Suprapubic skin (tissue), 4 donors: ENCODE data around the gene HNRNPH3.

Experiments used
- POLR2A ChIP-seq, 2 donors: fragments of 450-650 bp; IDR thresholded peaks; one replicate each; pipeline ENCODE4 v1.6.1; 2017; ENCODE audit warnings: antibody characterized with exemption in 2 of 2, mild to moderate bottlenecking in 2 of 2, moderate library complexity in 2 of 2
- POLR2AphosphoS5 ChIP-seq, 3 donors: sonication (generic); formaldehyde crosslinking; IDR thresholded peaks; one replicate each; pipeline ENCODE4 v1.6.1; 2017; ENCODE audit warnings: antibody characterized with exemption in 3 of 3
- TF ChIP-seq, protein P1 (sequence below), 2 donors: fragments of 200-600 bp in 1 of 2; fragments of 450-650 bp in 1 of 2; sonication (generic) in 1 of 2; IDR thresholded peaks; one replicate each; pipeline ENCODE4 v1.5.1; 2016 to 2019; ENCODE audit warnings: antibody characterized with exemption in 2 of 2, mild to moderate bottlenecking in 1 of 2, moderate library complexity in 1 of 2

DNA sequence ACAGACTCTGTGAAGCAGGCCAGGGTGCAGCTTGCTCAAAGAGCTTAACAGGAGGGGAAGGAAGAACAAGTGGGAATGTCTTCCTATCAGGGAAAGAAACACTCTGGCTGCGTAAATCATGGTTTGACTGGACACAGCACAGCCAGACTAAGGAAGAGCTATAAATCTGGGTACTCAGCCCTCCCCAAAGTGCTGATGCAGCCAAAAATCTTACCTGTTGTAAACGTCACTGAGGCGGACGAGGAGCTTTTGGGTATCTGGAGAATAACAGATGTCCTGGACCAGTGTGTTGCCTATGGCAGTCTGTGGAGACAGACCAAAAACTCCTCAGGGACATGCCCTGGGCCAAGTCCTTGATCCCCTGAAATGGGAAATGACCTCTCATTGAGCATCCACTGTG lies 43.1 kb upstream of the HNRNPH3 start:
- TF ChIP-seq, protein P1, sequence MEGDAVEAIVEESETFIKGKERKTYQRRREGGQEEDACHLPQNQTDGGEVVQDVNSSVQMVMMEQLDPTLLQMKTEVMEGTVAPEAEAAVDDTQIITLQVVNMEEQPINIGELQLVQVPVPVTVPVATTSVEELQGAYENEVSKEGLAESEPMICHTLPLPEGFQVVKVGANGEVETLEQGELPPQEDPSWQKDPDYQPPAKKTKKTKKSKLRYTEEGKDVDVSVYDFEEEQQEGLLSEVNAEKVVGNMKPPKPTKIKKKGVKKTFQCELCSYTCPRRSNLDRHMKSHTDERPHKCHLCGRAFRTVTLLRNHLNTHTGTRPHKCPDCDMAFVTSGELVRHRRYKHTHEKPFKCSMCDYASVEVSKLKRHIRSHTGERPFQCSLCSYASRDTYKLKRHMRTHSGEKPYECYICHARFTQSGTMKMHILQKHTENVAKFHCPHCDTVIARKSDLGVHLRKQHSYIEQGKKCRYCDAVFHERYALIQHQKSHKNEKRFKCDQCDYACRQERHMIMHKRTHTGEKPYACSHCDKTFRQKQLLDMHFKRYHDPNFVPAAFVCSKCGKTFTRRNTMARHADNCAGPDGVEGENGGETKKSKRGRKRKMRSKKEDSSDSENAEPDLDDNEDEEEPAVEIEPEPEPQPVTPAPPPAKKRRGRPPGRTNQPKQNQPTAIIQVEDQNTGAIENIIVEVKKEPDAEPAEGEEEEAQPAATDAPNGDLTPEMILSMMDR (IDR thresholded peaks at IDR 0.05), result no peak
- TF ChIP-seq POLR2A (IDR thresholded peaks at IDR 0.05), result no peak
- no peak for TF ChIP-seq POLR2AphosphoS5 (IDR thresholded peaks at IDR 0.05)
